Neural progenitor cell (in vitro differentiated cells): ENCODE data around the gene NHERF1. TPM values are rescaled to one million over a fixed set of nuclear protein-coding genes. Genes with fewer than 3 reads are reported as not detected.

ENCODE experiments used
- DNase-seq: peaks from one replicate; pipeline ENCODE4 v3.0.0-alpha.2; 2016; ENCODE audit warnings: low spot score
- H2AFZ ChIP-seq: fragments of 200-600 bp; sonication (generic); replicated peaks from 2 replicates; pipeline ENCODE4 v1.6.1; 2016; ENCODE audit warnings: antibody characterized with exemption
- H3F3A ChIP-seq: fragments of 200-600 bp; sonication (generic); 2 replicates; pipeline ENCODE4 v1.6.1; 2016; ENCODE audit warnings: antibody characterized with exemption, low read depth
- H3K27ac ChIP-seq: fragments of 200-600 bp; sonication (generic); 2 replicates; pipeline ENCODE4 v1.5.1; 2016; ENCODE audit warnings: mild to moderate bottlenecking
- H3K27me3 ChIP-seq: fragments of 200-600 bp; sonication (generic); 2 replicates; pipeline ENCODE4 v1.6.1; 2016; ENCODE audit warnings: mild to moderate bottlenecking, moderate library complexity
- H3K36me3 ChIP-seq: fragments of 200-600 bp; sonication (generic); 2 replicates; pipeline ENCODE4 v1.5.1; 2016
- H3K4me1 ChIP-seq: fragments of 200-600 bp; sonication (generic); 2 replicates; pipeline ENCODE4 v1.6.1; 2016; ENCODE audit warnings: mixed run types
- H3K4me2 ChIP-seq: fragments of 200-600 bp; sonication (generic); 2 replicates; pipeline ENCODE4 v1.6.1; 2016
- H3K4me3 ChIP-seq: fragments of 200-600 bp; sonication (generic); 2 replicates; pipeline ENCODE4 v1.5.1; 2016
- H3K79me2 ChIP-seq: fragments of 200-600 bp; sonication (generic); 2 replicates; pipeline ENCODE4 v1.6.1; 2016; ENCODE audit warnings: low read depth
- H3K9ac ChIP-seq: fragments of 200-600 bp; sonication (generic); 2 replicates; pipeline ENCODE4 v1.6.1; 2016
- H3K9me3 ChIP-seq: fragments of 200-600 bp; sonication (generic); 2 replicates; pipeline ENCODE4 v1.5.1; 2016; ENCODE audit warnings: low read depth
- H4K20me1 ChIP-seq: fragments of 200-600 bp; sonication (generic); 2 replicates; pipeline ENCODE4 v1.6.1; 2016; ENCODE audit warnings: low read depth
- H3K27ac Mint-ChIP-seq: 3 replicates; pipeline ENCODE4 v1.8.0; 2021; ENCODE audit warnings: mixed read lengths
- H3K27me3 Mint-ChIP-seq: 2 replicates; pipeline ENCODE4 v1.8.0; 2022; ENCODE audit warnings: low read depth, mild to moderate bottlenecking, inconsistent platforms, moderate library complexity, mixed read lengths; ENCODE audit not compliant: insufficient read depth
- H3K36me3 Mint-ChIP-seq: 3 replicates; pipeline ENCODE4 v1.8.0; 2021; ENCODE audit warnings: mixed read lengths
- H3K4me1 Mint-ChIP-seq: 3 replicates; pipeline ENCODE4 v1.8.0; 2021; ENCODE audit warnings: mixed read lengths
- H3K4me3 Mint-ChIP-seq: 3 replicates; pipeline ENCODE4 v1.8.0; 2021; ENCODE audit warnings: mild to moderate bottlenecking, moderate library complexity, mixed read lengths
- H3K9me3 Mint-ChIP-seq: 3 replicates; pipeline ENCODE4 v1.8.0; 2020; ENCODE audit warnings: mixed read lengths
- EZH2 ChIP-seq: fragments of 200-600 bp; sonication (generic); IDR thresholded peaks from 2 replicates; pipeline ENCODE4 v1.6.1; 2017; ENCODE audit warnings: antibody characterized with exemption, mild to moderate bottlenecking, moderate library complexity
- EZH2phosphoT487 ChIP-seq: fragments of 200-600 bp; sonication (generic); IDR thresholded peaks from 2 replicates; pipeline ENCODE4 v1.6.1; 2017; ENCODE audit warnings: antibody characterized with exemption
- total RNA-seq: library from RNA; depleted of rRNA; stranded (reverse); fragments of >200 nt; gene quantifications from 2 replicates; pipeline ENCODE4 v1.2.3, GENCODE V29; 2015; ENCODE audit warnings: low replicate concordance
- TF ChIP-seq, protein P1 (sequence below): fragments of 200-600 bp; sonication (generic); IDR thresholded peaks from 2 replicates; pipeline ENCODE4 v1.5.1; 2017; ENCODE audit warnings: antibody characterized with exemption, mild to moderate bottlenecking

NHERF1 gene
- total RNA-seq, 1 donor from 2014 or later: 27.1 TPM

DNA sequence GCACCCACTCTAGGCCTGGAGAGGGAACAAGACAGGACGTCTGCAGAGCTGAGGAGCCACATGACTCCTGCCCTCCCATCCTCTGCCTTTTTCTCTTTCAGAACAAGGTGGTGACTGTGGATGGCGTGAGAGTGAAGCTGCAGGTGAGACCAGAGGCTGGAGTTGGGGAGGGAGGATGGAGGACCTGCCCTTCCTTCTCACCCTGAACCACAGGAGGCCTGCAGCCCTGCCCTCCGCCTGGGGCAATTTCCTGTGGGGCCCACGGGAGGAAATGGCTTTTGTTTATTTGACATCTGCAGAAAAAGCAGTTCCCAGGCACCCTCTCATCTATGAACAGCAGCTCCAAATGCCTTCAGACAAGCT, 6.3 kb upstream of the NHERF1 start:
- H3K27me3 ChIP-seq: peaks cover 18% of the 10 kb centered on the region

DNA sequence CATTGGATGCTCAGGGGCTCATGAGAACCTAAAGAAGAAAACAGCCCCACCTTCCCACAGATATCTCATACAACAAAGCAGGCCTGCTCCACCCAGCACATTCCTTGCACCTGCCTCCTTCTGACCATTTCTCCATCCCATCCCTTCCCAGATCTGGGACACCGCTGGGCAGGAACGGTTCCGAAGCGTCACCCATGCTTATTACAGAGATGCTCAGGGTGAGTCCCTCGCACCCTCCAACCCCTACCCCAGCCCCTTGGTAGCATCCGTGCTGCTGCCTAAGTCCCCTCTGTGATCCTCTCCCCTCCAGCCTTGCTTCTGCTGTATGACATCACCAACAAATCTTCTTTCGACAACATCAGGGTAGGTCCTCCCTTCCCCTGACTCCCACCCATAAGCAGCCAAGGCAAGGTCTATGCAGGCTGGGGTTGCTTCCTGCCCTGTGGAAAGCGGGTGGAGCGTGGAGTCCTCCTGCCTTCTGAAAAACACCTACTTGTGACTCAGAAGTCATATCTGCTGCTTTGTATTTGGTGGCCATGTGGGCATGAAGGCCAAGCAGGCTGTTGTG, 5.4 kb upstream of the NHERF1 start:
- no peaks in the 10 kb centered on the region for H3K9me3 ChIP-seq
- H2AFZ ChIP-seq: no peak overlapping the region
- no peak overlapping the region for H3K27ac ChIP-seq
- H3K36me3 ChIP-seq: no peaks in the 10 kb centered on the region
- TF ChIP-seq EZH2: no peak
- no peak for TF ChIP-seq EZH2phosphoT487
- TF ChIP-seq, protein P1, sequence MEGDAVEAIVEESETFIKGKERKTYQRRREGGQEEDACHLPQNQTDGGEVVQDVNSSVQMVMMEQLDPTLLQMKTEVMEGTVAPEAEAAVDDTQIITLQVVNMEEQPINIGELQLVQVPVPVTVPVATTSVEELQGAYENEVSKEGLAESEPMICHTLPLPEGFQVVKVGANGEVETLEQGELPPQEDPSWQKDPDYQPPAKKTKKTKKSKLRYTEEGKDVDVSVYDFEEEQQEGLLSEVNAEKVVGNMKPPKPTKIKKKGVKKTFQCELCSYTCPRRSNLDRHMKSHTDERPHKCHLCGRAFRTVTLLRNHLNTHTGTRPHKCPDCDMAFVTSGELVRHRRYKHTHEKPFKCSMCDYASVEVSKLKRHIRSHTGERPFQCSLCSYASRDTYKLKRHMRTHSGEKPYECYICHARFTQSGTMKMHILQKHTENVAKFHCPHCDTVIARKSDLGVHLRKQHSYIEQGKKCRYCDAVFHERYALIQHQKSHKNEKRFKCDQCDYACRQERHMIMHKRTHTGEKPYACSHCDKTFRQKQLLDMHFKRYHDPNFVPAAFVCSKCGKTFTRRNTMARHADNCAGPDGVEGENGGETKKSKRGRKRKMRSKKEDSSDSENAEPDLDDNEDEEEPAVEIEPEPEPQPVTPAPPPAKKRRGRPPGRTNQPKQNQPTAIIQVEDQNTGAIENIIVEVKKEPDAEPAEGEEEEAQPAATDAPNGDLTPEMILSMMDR: no peak
- peaks cover 34% of the 10 kb centered on the region for H3F3A ChIP-seq
- no peak overlapping the region for H3K27ac Mint-ChIP-seq
- H4K20me1 ChIP-seq: no peaks in the 10 kb centered on the region
- no peak overlapping the region for H3K4me3 Mint-ChIP-seq
- peaks cover 2% of the 10 kb centered on the region for H3K9me3 Mint-ChIP-seq
- H3K4me1 ChIP-seq: peaks cover 35% of the 10 kb centered on the region
- peaks cover 8% of the 10 kb centered on the region for H3K27me3 ChIP-seq
- H3K9ac ChIP-seq: no peak overlapping the region
- no peaks in the 10 kb centered on the region for H3K36me3 Mint-ChIP-seq
- no peaks in the 10 kb centered on the region for H3K79me2 ChIP-seq
- peaks cover 27% of the 10 kb centered on the region for H3K4me1 Mint-ChIP-seq
- no peak overlapping the region for H3K4me2 ChIP-seq
- H3K27me3 Mint-ChIP-seq: peaks cover 25% of the 10 kb centered on the region
- no peak for DNase-seq
- H3K4me3 ChIP-seq: no peak overlapping the region

More for the DNA sequence above, 6.3 kb upstream of the NHERF1 start:
- Histone ChIP-seq H3K4me3 (no peak overlapping the region), H3K4me2 (no peak overlapping the region), H3K79me2 (no peaks in the 10 kb centered on the region), H3K9me3 (no peaks in the 10 kb centered on the region), H3K4me1 (peaks cover 32% of the 10 kb centered on the region), H2AFZ (no peak overlapping the region), H4K20me1 (no peaks in the 10 kb centered on the region), H3F3A (peaks cover 33% of the 10 kb centered on the region), H3K9ac (peak overlapping the region; percentile 4), H3K36me3 (no peaks in the 10 kb centered on the region), H3K27ac (no peak overlapping the region)
- TF ChIP-seq, protein P1: no peak
- peaks cover 32% of the 10 kb centered on the region for H3K27me3 Mint-ChIP-seq
- H3K27ac Mint-ChIP-seq: no peak overlapping the region
- H3K4me1 Mint-ChIP-seq: peaks cover 19% of the 10 kb centered on the region
- no peak overlapping the region for H3K4me3 Mint-ChIP-seq
- no peaks in the 10 kb centered on the region for H3K36me3 Mint-ChIP-seq
- no peak for DNase-seq
- peaks cover 2% of the 10 kb centered on the region for H3K9me3 Mint-ChIP-seq

DNA sequence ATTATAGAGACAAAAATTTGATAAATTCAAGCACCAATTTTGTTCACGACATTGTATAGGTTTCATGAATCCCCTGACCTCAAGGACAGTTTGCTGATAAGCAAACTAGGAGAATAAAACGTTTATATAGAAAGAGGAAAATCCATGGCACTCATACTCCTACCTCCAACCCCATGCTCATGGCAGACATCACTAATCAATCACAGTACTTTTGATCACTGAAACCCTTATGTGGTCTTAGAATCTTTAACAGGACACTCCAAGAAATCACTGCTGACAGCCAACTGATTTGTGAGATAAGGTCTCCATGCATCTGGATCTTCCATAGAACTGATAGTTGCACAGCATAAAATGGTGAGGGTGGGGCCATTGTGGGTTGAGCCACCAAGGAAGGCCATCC, 4.7 kb upstream of the NHERF1 start:
- H3K4me3 ChIP-seq: no peak overlapping the region
- Mint-ChIP-seq H3K36me3 (no peaks in the 10 kb centered on the region), H3K4me3 (no peak overlapping the region), H3K4me1 (peaks cover 26% of the 10 kb centered on the region), H3K27ac (no peak overlapping the region), H3K27me3 (peaks cover 23% of the 10 kb centered on the region), H3K9me3 (peaks cover 2% of the 10 kb centered on the region)
- DNase-seq: no peak
- TF ChIP-seq EZH2phosphoT487 (no peak), EZH2 (no peak)
- TF ChIP-seq, protein P1: no peak
- no peaks in the 10 kb centered on the region for H3K36me3 ChIP-seq
- H2AFZ ChIP-seq: no peak overlapping the region
- peaks cover 34% of the 10 kb centered on the region for H3F3A ChIP-seq
- H3K9me3 ChIP-seq: no peaks in the 10 kb centered on the region
- peaks cover 32% of the 10 kb centered on the region for H3K4me1 ChIP-seq
- H3K79me2 ChIP-seq: peaks cover 3% of the 10 kb centered on the region
- H4K20me1 ChIP-seq: peaks cover 3% of the 10 kb centered on the region
- H3K4me2 ChIP-seq: no peak overlapping the region
- H3K27ac ChIP-seq: no peak overlapping the region
- H3K9ac ChIP-seq: no peak overlapping the region
- peaks cover 1% of the 10 kb centered on the region for H3K27me3 ChIP-seq
